HG03565 (cell line): Measurements from ENCODE around the gene LNX1.
"Not testable (repeated sequence)": the region's sequence is repeated elsewhere in the genome, so short reads cannot be mapped to it uniquely, and the experiment has no call there.

Experiments
- ATAC-seq: cut with Tn5 transposase; IDR thresholded peaks from one replicate; pipeline ENCODE4 v1.9.1; 2021; ENCODE audit warnings: mild to moderate bottlenecking, moderate library complexity; ENCODE audit not compliant: unreplicated experiment

LNX1 gene

GRCh38 chr4:53477038-53477565 lies 114.2 kb downstream of the LNX1 start:
- ATAC-seq: no peak

GRCh38 chr4:53476232-53477037 lies 114.9 kb downstream of the LNX1 start:
- ATAC-seq: no peak

- ATAC-seq: not testable (repeated sequence)
Measured at GRCh38 chr4:53466576-53466975, 124.7 kb downstream of the LNX1 start.

- no peak for ATAC-seq
Measured at GRCh38 chr4:53465891-53466290, 125.4 kb downstream of the LNX1 start.

- no peak for ATAC-seq
Measured at GRCh38 chr4:53465281-53465680, 126.0 kb downstream of the LNX1 start.

- no peak for ATAC-seq
Measured at GRCh38 chr4:53463340-53463739, 127.9 kb downstream of the LNX1 start.

- ATAC-seq: no peak
Measured at GRCh38 chr4:53461244-53461643, 130.0 kb downstream of the LNX1 start.

- no peak for ATAC-seq
Measured at GRCh38 chr4:53459548-53459947, 131.7 kb downstream of the LNX1 start.

GRCh38 chr4:53456178-53456577 lies 135.1 kb downstream of the LNX1 start:
- no peak for ATAC-seq

GRCh38 chr4:53455766-53456165 lies 135.5 kb downstream of the LNX1 start:
- ATAC-seq: no peak

- no peak for ATAC-seq
Measured at GRCh38 chr4:53453385-53453784, 137.9 kb downstream of the LNX1 start.

- no peak for ATAC-seq
Measured at GRCh38 chr4:53450773-53451172, 140.5 kb downstream of the LNX1 start.

- no peak for ATAC-seq
Measured at GRCh38 chr4:53444954-53445353, 146.3 kb downstream of the LNX1 start.

GRCh38 chr4:53441564-53441963 lies 149.7 kb downstream of the LNX1 start:
- no peak for ATAC-seq

- ATAC-seq: no peak
Measured at GRCh38 chr4:53436251-53436650, 155.0 kb downstream of the LNX1 start.

- peak; percentile 85 for ATAC-seq
Measured at GRCh38 chr4:53432528-53433424, 158.5 kb downstream of the LNX1 start.

GRCh38 chr4:53431052-53431451 lies 160.2 kb downstream of the LNX1 start:
- no peak for ATAC-seq

GRCh38 chr4:53427366-53427765 lies 163.9 kb downstream of the LNX1 start:
- ATAC-seq: no peak

- ATAC-seq: no peak
Measured at GRCh38 chr4:53424280-53424679, 167.0 kb downstream of the LNX1 start.

GRCh38 chr4:53422367-53422766 lies 168.9 kb downstream of the LNX1 start:
- no peak for ATAC-seq

GRCh38 chr4:53421791-53422190 lies 169.5 kb downstream of the LNX1 start:
- no peak for ATAC-seq

GRCh38 chr4:53419208-53419607 lies 172.1 kb downstream of the LNX1 start:
- ATAC-seq: no peak
